Keratinocyte (primary cell): ENCODE results near the gene FMNL2. TPM values are rescaled to one million over a fixed set of nuclear protein-coding genes. Genes with fewer than 3 reads are reported as not detected.

Experiments
- DNase-seq: peaks from one replicate; pipeline ENCODE4 v3.0.0-alpha.2; 2011; ENCODE audit warnings: low read depth, missing footprints, low spot score
- FAIRE-seq: peaks from 2 replicates; lab custom pipeline; 2011; peaks lifted over from hg19 to GRCh38; lab: Jason Lieb, UNC
- H2AFZ ChIP-seq: 2 replicates; pipeline ENCODE4 v1.6.0; 2012; ENCODE audit warnings: low read length, control low read depth, inconsistent platforms; ENCODE audit not compliant: control insufficient read depth
- H3K27ac ChIP-seq: 2 replicates; pipeline ENCODE4 v1.5.1; 2011; ENCODE audit warnings: low read length; ENCODE audit not compliant: control insufficient read depth, insufficient read depth
- H3K27me3 ChIP-seq: 3 replicates; pipeline ENCODE4 v1.6.0; 2011; ENCODE audit warnings: low read length; ENCODE audit not compliant: control insufficient read depth, insufficient read depth; ENCODE audit errors: extremely low read depth
- H3K36me3 ChIP-seq, 2 experiments: 2 replicates in 1 of 2; 3 replicates in 1 of 2; pipeline ENCODE4 v1.5.1; 2011; ENCODE audit warnings: low read length in 2 of 2, mild to moderate bottlenecking in 1 of 2; ENCODE audit not compliant: control insufficient read depth in 2 of 2, insufficient read depth in 2 of 2; ENCODE audit errors: extremely low read depth in 1 of 2
- H3K4me1 ChIP-seq: 3 replicates; pipeline ENCODE4 v1.5.1; 2011; ENCODE audit warnings: low read length; ENCODE audit not compliant: control insufficient read depth, insufficient read depth; ENCODE audit errors: extremely low read depth
- H3K4me2 ChIP-seq: 3 replicates; pipeline ENCODE4 v1.6.0; 2011; ENCODE audit warnings: low read depth, low read length; ENCODE audit not compliant: control insufficient read depth, insufficient read depth; ENCODE audit errors: extremely low read depth
- H3K4me3 ChIP-seq, 3 experiments: fragments of 200-600 bp in 1 of 3; sonication (generic) in 1 of 3; 2 replicates in 2 of 3; 3 replicates in 1 of 3; pipeline ENCODE4 v1.5.1; 2011 to 2016; ENCODE audit warnings: low read length in 3 of 3, mild to moderate bottlenecking in 3 of 3, control low read depth in 2 of 3, inconsistent platforms in 1 of 3, low read depth in 1 of 3, mixed read lengths in 1 of 3, mixed run types in 1 of 3, moderate library complexity in 1 of 3; ENCODE audit not compliant: control insufficient read depth in 2 of 3, insufficient read depth in 2 of 3; ENCODE audit errors: extremely low read depth in 1 of 3
- H3K79me2 ChIP-seq: 2 replicates; pipeline ENCODE4 v1.6.0; 2012; ENCODE audit warnings: low read length; ENCODE audit not compliant: control insufficient read depth, insufficient read depth
- H3K9ac ChIP-seq: 3 replicates; pipeline ENCODE4 v1.6.0; 2011; ENCODE audit warnings: low read length; ENCODE audit not compliant: control insufficient read depth, insufficient read depth; ENCODE audit errors: extremely low read depth
- H3K9me1 ChIP-seq: 3 replicates; pipeline ENCODE4 v1.6.0; 2011; ENCODE audit warnings: low read length; ENCODE audit not compliant: control insufficient read depth, insufficient read depth; ENCODE audit errors: extremely low read depth
- H3K9me3 ChIP-seq: 2 replicates; pipeline ENCODE4 v1.5.1; 2012; ENCODE audit warnings: low read depth, low read length; ENCODE audit not compliant: control insufficient read depth
- H4K20me1 ChIP-seq: 3 replicates; pipeline ENCODE4 v1.6.0; 2011; ENCODE audit warnings: low read length; ENCODE audit not compliant: control insufficient read depth, insufficient read depth; ENCODE audit errors: extremely low read depth
- CTCF ChIP-seq, 3 experiments: IDR thresholded peaks in 1 of 3; conservative IDR thresholded peaks in 1 of 3; optimal IDR thresholded peaks in 1 of 3; 2 replicates in 2 of 3; 3 replicates in 1 of 3; pipeline versions ENCODE3 to v1.5.1; 2011; ENCODE audit warnings: low read length in 3 of 3, mild to moderate bottlenecking in 3 of 3, moderate library complexity in 2 of 3, control low read depth in 1 of 3, inconsistent platforms in 1 of 3; ENCODE audit not compliant: insufficient read depth in 2 of 3; ENCODE audit errors: extremely low read depth in 1 of 3
- EZH2 ChIP-seq: IDR thresholded peaks from one replicate; pipeline ENCODE4 v1.6.1; 2012; ENCODE audit warnings: inconsistent platforms, mild to moderate bottlenecking, low read length, moderate library complexity
- dilution Hi-C: fragments of 300-500 bp; cut with MboI; formaldehyde crosslinking; loops from one replicate; pipeline ENCODE4 v1.7.0; 2020; ENCODE audit warnings: low sequenced_read_pairs; ENCODE audit not compliant: extremely low pct_ligation_motif_present
- polyA plus RNA-seq, 5 experiments: library from polyadenylated mRNA; depleted of rRNA in 3 of 5; stranded (reverse) in 3 of 5; stranded (forward) in 1 of 5; unstranded in 1 of 5; fragments of >200 nt; gene quantifications; 1 replicate in 1 of 5; 2 replicates in 3 of 5; 3 replicates in 1 of 5; pipeline versions ENCODE4 v1.2.1 to v1.2.3, GENCODE V29; 2011 to 2012; ENCODE audit warnings: missing spikeins in 2 of 5, low read depth in 1 of 5, low replicate concordance in 1 of 5
- small RNA-seq, 3 experiments: library from RNA; depleted of rRNA; stranded (forward); fragments of <200 nt; gene quantifications; one replicate each; pipeline ENCODE3, GENCODE V24; 2012; ENCODE audit warnings: low read depth in 3 of 3, low replicate concordance in 1 of 3; ENCODE audit not compliant: insufficient read length in 3 of 3

FMNL2 gene
- polyA plus RNA-seq, 1 donor (not counting 4 experiments of a cell fraction or from before 2014, with no cell fraction given) = 62.7 TPM

DNA sequence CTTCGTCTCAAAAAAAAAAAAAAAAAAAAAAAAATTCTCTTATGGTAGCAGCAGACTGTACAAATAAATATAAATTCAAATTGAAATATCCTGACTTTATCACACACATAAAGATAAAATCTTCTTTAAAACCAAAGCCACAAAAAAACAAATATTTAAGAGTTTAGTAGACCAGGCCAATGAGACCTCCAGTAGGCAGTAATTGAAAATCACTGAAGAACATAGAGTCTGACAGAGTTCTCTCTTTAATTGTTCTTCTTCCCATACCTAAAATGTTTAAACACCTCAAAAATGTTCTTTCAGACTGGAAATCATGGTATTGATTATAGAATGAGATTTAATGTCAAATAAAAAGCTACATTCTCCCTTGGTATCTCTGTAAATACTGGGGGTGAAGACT lies 361.5 kb downstream of the FMNL2 start:
- Histone ChIP-seq H3K36me3 (peaks cover 3 to 10% of the 10 kb centered on the region in 2 experiments), H3K4me2 (no peak overlapping the region), H2AFZ (no peak overlapping the region), H3K27me3 (no peaks in the 10 kb centered on the region), H3K9me3 (peaks cover 4% of the 10 kb centered on the region), H3K4me1 (peaks cover 3% of the 10 kb centered on the region), H3K9me1 (no peaks in the 10 kb centered on the region), H3K4me3 (no peak overlapping the region), H3K79me2 (peaks cover 78% of the 10 kb centered on the region), H3K9ac (no peak overlapping the region), H4K20me1 (peaks cover 7% of the 10 kb centered on the region), H3K27ac (no peak overlapping the region)
- FAIRE-seq (no peak), DNase-seq (no peak)
- TF ChIP-seq EZH2 = no peak
- TF ChIP-seq CTCF (optimal IDR thresholded peaks at IDR 0.05 in 1 of 3, IDR thresholded peaks at IDR 0.05 in 1 of 3, conservative IDR thresholded peaks at IDR 0.05 in 1 of 3; ENCODE audit: extremely low read depth in 1 of 3, insufficient read depth in 2 of 3, low read length in 3 of 3) = no peak
- dilution Hi-C loops = no loop called here

Small RNA genes lying within 50 kb of the gene (small RNA-seq; reads per million reads assigned to genes)
- 0 reads per million in 3 experiments for gene AC012443.1

Other genes starting within 250 kb of the FMNL2 start
- gene CACNB4, start 236.1 kb upstream of the FMNL2 start, polyA plus RNA-seq = 0.08 to 0.82 TPM (median 0.30 TPM) in 3 replicates
- 11.7 to 20.7 TPM (median 17.1 TPM) in 3 replicates for gene STAM2, start 159.4 kb upstream of the FMNL2 start, polyA plus RNA-seq